SH-SY5Y (cell line): Measurements from ENCODE around the gene TAF4.

ENCODE experiments used
- GATA2 ChIP-seq: IDR thresholded peaks from 2 replicates; pipeline ENCODE4 v1.6.1; 2011; ENCODE audit warnings: mild to moderate bottlenecking, low read depth, low read length
- GATA3 ChIP-seq: IDR thresholded peaks from 2 replicates; pipeline ENCODE4 v1.6.1; 2011; ENCODE audit warnings: low read depth, mild to moderate bottlenecking, low read length, moderate library complexity

TAF4 gene

GRCh38 chr20:61958773-61959700, 106.6 kb downstream of the TAF4 start:
- no peak for TF ChIP-seq GATA2
- no peak for TF ChIP-seq GATA3

- no peak for TF ChIP-seq GATA3
- no peak for TF ChIP-seq GATA2
Measured at GRCh38 chr20:61957961-61958715, 107.5 kb downstream of the TAF4 start.

GRCh38 chr20:61956396-61957342, 109.0 kb downstream of the TAF4 start:
- no peak for TF ChIP-seq GATA2
- no peak for TF ChIP-seq GATA3

GRCh38 chr20:61955668-61956395, 109.8 kb downstream of the TAF4 start:
- no peak for TF ChIP-seq GATA2
- TF ChIP-seq GATA3, result no peak

GRCh38 chr20:61954276-61955021, 111.2 kb downstream of the TAF4 start:
- no peak for TF ChIP-seq GATA2
- no peak for TF ChIP-seq GATA3

GRCh38 chr20:61953037-61954021, 112.4 kb downstream of the TAF4 start:
- TF ChIP-seq GATA3, result no peak
- no peak for TF ChIP-seq GATA2

- TF ChIP-seq GATA2, result no peak
- TF ChIP-seq GATA3, result no peak
Measured at GRCh38 chr20:61951695-61952533, 113.8 kb downstream of the TAF4 start.

- TF ChIP-seq GATA2 (no peak), GATA3 (no peak)
Measured at GRCh38 chr20:61950641-61951071, 115.0 kb downstream of the TAF4 start.

GRCh38 chr20:61949714-61950640, 115.7 kb downstream of the TAF4 start:
- TF ChIP-seq GATA2 (no peak), GATA3 (no peak)

GRCh38 chr20:61949363-61949713, 116.3 kb downstream of the TAF4 start:
- TF ChIP-seq GATA3, result no peak
- TF ChIP-seq GATA2, result no peak
